ENCODE results near the gene NTNG1.

Gene NTNG1

DNA sequence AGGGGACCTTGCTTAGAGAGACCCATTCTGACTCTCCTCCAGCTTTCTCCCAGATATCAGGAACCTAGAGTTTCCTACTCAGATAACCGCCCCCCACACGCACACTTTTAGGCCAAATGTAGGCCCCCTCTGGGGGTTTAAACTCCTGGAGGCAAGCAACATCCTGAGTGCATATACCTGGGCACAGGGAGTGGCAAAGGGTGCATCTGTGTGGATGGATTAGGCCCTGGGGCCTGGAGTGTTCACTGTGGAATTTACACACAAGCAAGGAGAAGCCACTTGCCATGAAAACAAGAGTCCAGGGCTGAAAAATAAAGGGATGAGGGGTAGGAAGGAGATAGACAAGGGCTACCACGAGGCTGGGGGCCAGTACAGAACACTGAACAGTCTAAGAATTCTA is 343.1 kb downstream of the NTNG1 start:
- TF ChIP-seq, protein P1, sequence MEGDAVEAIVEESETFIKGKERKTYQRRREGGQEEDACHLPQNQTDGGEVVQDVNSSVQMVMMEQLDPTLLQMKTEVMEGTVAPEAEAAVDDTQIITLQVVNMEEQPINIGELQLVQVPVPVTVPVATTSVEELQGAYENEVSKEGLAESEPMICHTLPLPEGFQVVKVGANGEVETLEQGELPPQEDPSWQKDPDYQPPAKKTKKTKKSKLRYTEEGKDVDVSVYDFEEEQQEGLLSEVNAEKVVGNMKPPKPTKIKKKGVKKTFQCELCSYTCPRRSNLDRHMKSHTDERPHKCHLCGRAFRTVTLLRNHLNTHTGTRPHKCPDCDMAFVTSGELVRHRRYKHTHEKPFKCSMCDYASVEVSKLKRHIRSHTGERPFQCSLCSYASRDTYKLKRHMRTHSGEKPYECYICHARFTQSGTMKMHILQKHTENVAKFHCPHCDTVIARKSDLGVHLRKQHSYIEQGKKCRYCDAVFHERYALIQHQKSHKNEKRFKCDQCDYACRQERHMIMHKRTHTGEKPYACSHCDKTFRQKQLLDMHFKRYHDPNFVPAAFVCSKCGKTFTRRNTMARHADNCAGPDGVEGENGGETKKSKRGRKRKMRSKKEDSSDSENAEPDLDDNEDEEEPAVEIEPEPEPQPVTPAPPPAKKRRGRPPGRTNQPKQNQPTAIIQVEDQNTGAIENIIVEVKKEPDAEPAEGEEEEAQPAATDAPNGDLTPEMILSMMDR (conservative IDR thresholded peaks at IDR 0.05; ENCODE audit: low read depth): no peak
- CTCF ChIA-PET: no interaction called here
- no peak overlapping the region for H3K27ac ChIP-seq
- no peak for DNase-seq (ENCODE audit: low spot score)
- POLR2A ChIA-PET (ENCODE audit: low non-redundant PET): no interaction called here

DNA sequence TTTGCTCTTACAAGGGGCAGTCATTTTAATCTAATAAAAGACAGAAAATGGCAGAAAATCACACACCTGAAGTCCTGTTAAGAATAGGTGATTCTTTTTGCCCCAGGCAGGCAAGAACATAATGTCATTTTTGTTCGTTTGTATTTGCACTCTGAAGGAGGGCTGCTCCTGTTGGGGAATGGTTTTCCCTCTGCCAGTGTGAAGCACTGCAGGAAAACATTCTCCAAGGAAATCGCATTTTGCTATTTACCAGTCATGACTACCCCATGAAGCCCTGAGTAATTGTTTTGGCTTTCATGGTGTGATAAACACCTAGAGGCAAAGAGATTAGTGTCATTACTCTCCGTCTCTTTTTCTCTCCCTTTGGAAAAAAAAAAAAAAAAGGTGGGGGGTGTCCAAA is 345.5 kb downstream of the NTNG1 start:
- TF ChIP-seq, protein P1 (conservative IDR thresholded peaks at IDR 0.05; ENCODE audit: low read depth): no peak
- DNase-seq (ENCODE audit: low spot score): no peak
- POLR2A ChIA-PET (ENCODE audit: low non-redundant PET): no interaction called here
- CTCF ChIA-PET: interaction anchor here (1.0 kb wide), 1 partner anchor 44 kb away, joined by 4 read pairs; no protein-coding TSS in a partner anchor
- H3K27ac ChIP-seq: no peak overlapping the region

DNA sequence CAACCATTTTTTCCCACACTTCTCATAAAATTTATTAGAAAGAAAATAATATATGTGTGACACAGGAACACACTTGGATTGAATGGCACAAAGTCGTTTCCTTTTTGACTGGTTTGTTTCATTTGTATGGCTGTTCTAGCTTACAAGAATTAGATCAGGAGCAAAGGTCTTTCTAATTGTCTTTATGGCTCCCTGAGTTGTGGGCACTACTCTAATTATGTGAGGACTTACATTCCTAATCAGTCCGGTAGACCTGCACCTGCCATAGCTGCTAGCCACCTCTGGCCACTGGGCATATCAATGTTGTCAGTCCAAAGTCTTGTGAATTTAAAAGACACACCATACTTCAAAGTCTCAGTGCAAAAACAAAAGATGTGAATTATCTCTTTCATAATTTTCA is 346.7 kb downstream of the NTNG1 start:
- DNase-seq (ENCODE audit: low spot score): no peak
- POLR2A ChIA-PET (ENCODE audit: low non-redundant PET): no interaction called here
- TF ChIP-seq, protein P1 (conservative IDR thresholded peaks at IDR 0.05; ENCODE audit: low read depth): no peak
- no peak overlapping the region for H3K27ac ChIP-seq
- CTCF ChIA-PET: no interaction called here

DNA sequence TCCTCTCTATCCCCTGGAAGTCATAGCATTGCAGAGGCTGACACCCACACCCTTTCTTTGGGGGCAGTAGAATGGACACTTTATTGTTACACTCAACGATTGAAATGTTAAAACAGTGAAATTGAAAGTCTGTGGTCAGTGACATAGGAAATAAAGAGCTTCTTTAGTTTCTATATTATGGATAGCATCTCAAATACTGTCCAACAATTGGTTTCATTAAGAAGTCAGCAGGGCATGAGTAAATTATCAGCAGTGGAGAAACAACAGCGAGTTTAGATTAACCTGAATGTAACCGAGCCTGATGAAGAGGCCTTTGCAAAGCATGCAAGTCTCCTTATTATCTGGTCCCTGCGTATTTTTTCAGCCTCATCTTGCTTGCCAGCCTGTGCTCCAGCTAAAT is 350.7 kb downstream of the NTNG1 start:
- ChIA-PET POLR2A (ENCODE audit: low non-redundant PET) (interaction anchor here (0.6 kb wide), 1 partner anchor 83 kb away, joined by 3 read pairs; no protein-coding TSS in a partner anchor), CTCF (no interaction called here)
- TF ChIP-seq, protein P1 (conservative IDR thresholded peaks at IDR 0.05; ENCODE audit: low read depth): no peak
- H3K27ac ChIP-seq: no peak overlapping the region
- no peak for DNase-seq (ENCODE audit: low spot score)

DNA sequence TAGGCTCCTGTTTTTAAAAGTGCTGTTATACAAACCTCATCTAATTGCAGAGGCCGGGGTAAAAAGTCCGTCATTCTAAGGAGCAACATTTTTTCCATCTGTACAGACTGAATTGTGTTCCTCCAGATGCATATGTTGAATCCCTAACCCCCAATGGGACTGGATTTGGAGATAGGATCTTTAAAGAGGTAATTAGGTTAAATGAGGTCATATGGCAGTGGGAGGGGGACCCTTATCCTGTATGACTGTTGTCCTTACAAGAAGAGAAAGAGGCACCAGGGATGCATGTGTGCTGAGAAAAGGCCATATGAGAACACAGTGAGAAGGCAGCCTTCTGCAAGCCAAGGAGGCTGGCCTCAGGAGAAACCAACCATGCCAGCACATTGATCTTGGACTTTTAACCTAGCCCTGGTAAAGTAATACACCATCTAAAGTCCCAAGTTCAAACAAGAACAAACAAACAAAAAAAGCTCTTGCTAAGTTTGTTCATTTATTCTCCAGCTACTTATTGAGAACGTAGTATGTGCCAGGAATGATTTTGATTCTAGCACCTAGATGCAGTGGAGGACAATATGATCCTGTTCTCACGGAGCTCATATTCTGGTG is 352.4 kb downstream of the NTNG1 start:
- POLR2A ChIA-PET (ENCODE audit: low non-redundant PET): no interaction called here
- no peak overlapping the region for H3K27ac ChIP-seq
- CTCF ChIA-PET: no interaction called here
- no peak for DNase-seq (ENCODE audit: low spot score)
- TF ChIP-seq, protein P1 (conservative IDR thresholded peaks at IDR 0.05; ENCODE audit: low read depth): no peak

DNA sequence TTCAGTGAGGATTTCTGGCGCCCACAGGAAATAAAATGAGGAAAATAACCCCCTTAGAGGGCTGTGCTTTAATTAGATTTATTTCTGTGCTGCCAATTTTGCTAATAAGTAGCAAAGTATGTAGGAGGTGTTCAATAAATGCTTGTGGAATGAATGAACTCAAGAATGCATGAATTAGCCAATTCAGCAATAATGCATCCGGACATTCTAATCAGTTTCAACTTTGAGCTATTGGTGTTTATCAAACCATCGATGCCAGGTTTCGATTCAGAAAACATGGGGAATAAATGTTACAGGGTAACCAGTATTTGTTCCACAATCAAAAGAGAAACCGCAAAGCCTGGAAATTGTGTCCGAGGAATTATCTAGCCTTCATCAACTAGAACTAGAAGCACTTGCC is 353.2 kb downstream of the NTNG1 start:
- no peak overlapping the region for H3K27ac ChIP-seq
- TF ChIP-seq, protein P1 (conservative IDR thresholded peaks at IDR 0.05; ENCODE audit: low read depth): no peak
- POLR2A ChIA-PET (ENCODE audit: low non-redundant PET): no interaction called here
- CTCF ChIA-PET: no interaction called here
- DNase-seq (ENCODE audit: low spot score): no peak
